IPS-18a (cell line): ENCODE measurements around the gene ARL17B.
"Not testable (repeated sequence)": the region's sequence is repeated elsewhere in the genome, so short reads cannot be mapped to it uniquely, and the experiment has no call there.

Experiments used
- H3K27ac ChIP-seq: one replicate; pipeline ENCODE4 v1.5.1; 2013; ENCODE audit warnings: low read length
- H3K27me3 ChIP-seq: one replicate; pipeline ENCODE4 v1.6.1; 2013; ENCODE audit warnings: mild to moderate bottlenecking, low read length; ENCODE audit not compliant: control insufficient read depth, insufficient read depth
- H3K36me3 ChIP-seq: one replicate; pipeline ENCODE4 v1.6.1; 2013; ENCODE audit warnings: low read depth, low read length; ENCODE audit not compliant: control insufficient read depth
- H3K4me1 ChIP-seq: one replicate; pipeline ENCODE4 v1.6.1; 2013; ENCODE audit warnings: low read depth, low read length; ENCODE audit not compliant: control insufficient read depth
- H3K4me3 ChIP-seq: one replicate; pipeline ENCODE4 v1.5.1; 2013; ENCODE audit warnings: low read length
- H3K9ac ChIP-seq: one replicate; pipeline ENCODE4 v1.6.1; 2013; ENCODE audit warnings: mild to moderate bottlenecking, low read length, moderate library complexity
- H3K9me3 ChIP-seq: one replicate; pipeline ENCODE4 v1.6.1; 2013; ENCODE audit warnings: low read depth, low read length; ENCODE audit not compliant: control insufficient read depth

The ARL17B gene

GRCh38 chr17:46285500-46285899, 76.1 kb downstream of the ARL17B start:
- not testable (repeated sequence) for H3K9ac ChIP-seq, H3K27ac ChIP-seq, H3K27me3 ChIP-seq, H3K9me3 ChIP-seq, H3K4me1 ChIP-seq, H3K4me3 ChIP-seq, H3K36me3 ChIP-seq

GRCh38 chr17:46284467-46284866, 77.1 kb downstream of the ARL17B start:
- H3K9ac ChIP-seq, H3K4me3 ChIP-seq, H3K27ac ChIP-seq, H3K9me3 ChIP-seq, H3K4me1 ChIP-seq, H3K27me3 ChIP-seq, H3K36me3 ChIP-seq: not testable (repeated sequence)

- not testable (repeated sequence) for H3K27ac ChIP-seq, H3K9ac ChIP-seq, H3K36me3 ChIP-seq, H3K4me1 ChIP-seq, H3K4me3 ChIP-seq, H3K9me3 ChIP-seq, H3K27me3 ChIP-seq
Observed at GRCh38 chr17:46282635-46283034, 78.9 kb downstream of the ARL17B start.

GRCh38 chr17:46281336-46281735, 80.2 kb downstream of the ARL17B start:
- not testable (repeated sequence) for H3K27ac ChIP-seq, H3K36me3 ChIP-seq, H3K9ac ChIP-seq, H3K4me3 ChIP-seq, H3K27me3 ChIP-seq, H3K4me1 ChIP-seq, H3K9me3 ChIP-seq

- not testable (repeated sequence) for H3K27me3 ChIP-seq, H3K9me3 ChIP-seq, H3K36me3 ChIP-seq, H3K4me1 ChIP-seq, H3K4me3 ChIP-seq, H3K9ac ChIP-seq, H3K27ac ChIP-seq
Observed at GRCh38 chr17:46276728-46277479, 84.7 kb downstream of the ARL17B start.

GRCh38 chr17:46274238-46274637, 87.3 kb downstream of the ARL17B start:
- no peaks in the 10 kb centered on the region for H3K4me1 ChIP-seq
- H3K27me3 ChIP-seq = no peaks in the 10 kb centered on the region
- H3K9ac ChIP-seq = no peak overlapping the region
- H3K9me3 ChIP-seq = no peaks in the 10 kb centered on the region
- H3K27ac ChIP-seq = no peak overlapping the region
- H3K4me3 ChIP-seq = no peak overlapping the region
- H3K36me3 ChIP-seq = no peaks in the 10 kb centered on the region

- Histone ChIP-seq H3K27me3 (peaks cover 2% of the 10 kb centered on the region), H3K9ac (no peak overlapping the region), H3K36me3 (no peaks in the 10 kb centered on the region), H3K27ac (no peak overlapping the region), H3K9me3 (no peaks in the 10 kb centered on the region), H3K4me1 (no peaks in the 10 kb centered on the region), H3K4me3 (no peak overlapping the region)
Observed at GRCh38 chr17:46273541-46274236, 87.9 kb downstream of the ARL17B start.

GRCh38 chr17:46270032-46270431, 91.5 kb downstream of the ARL17B start:
- peaks cover 34% of the 10 kb centered on the region for H3K27me3 ChIP-seq
- H3K9ac ChIP-seq = no peak overlapping the region
- H3K9me3 ChIP-seq = no peaks in the 10 kb centered on the region
- H3K27ac ChIP-seq = no peak overlapping the region
- no peaks in the 10 kb centered on the region for H3K36me3 ChIP-seq
- no peak overlapping the region for H3K4me3 ChIP-seq
- peaks cover 5% of the 10 kb centered on the region for H3K4me1 ChIP-seq

- Histone ChIP-seq H3K9ac (peak overlapping the region; percentile 64), H3K27me3 (peaks cover 46% of the 10 kb centered on the region), H3K9me3 (no peaks in the 10 kb centered on the region), H3K27ac (no peak overlapping the region), H3K36me3 (no peaks in the 10 kb centered on the region), H3K4me3 (peak overlapping the region; percentile 85), H3K4me1 (peaks cover 5% of the 10 kb centered on the region)
Observed at GRCh38 chr17:46266656-46267544, 94.7 kb downstream of the ARL17B start.

- H3K27ac ChIP-seq, H3K4me1 ChIP-seq, H3K36me3 ChIP-seq, H3K9me3 ChIP-seq: not testable (repeated sequence)
- H3K4me3 ChIP-seq = peak overlapping the region; percentile 65
- H3K27me3 ChIP-seq = peaks cover 48% of the 10 kb centered on the region
- peak overlapping the region; percentile 64 for H3K9ac ChIP-seq
Observed at GRCh38 chr17:46266063-46266655, 95.4 kb downstream of the ARL17B start.

GRCh38 chr17:46264456-46265198, 96.9 kb downstream of the ARL17B start:
- H3K9ac ChIP-seq = no peak overlapping the region
- H3K4me1 ChIP-seq = peaks cover 5% of the 10 kb centered on the region
- no peaks in the 10 kb centered on the region for H3K36me3 ChIP-seq
- H3K27ac ChIP-seq = no peak overlapping the region
- H3K9me3 ChIP-seq = no peaks in the 10 kb centered on the region
- no peak overlapping the region for H3K4me3 ChIP-seq
- peaks cover 59% of the 10 kb centered on the region for H3K27me3 ChIP-seq
